Prostate gland (tissue), 2 donors: ENCODE data around the gene TUBD1.

ENCODE experiments used
- POLR2A ChIP-seq: fragments of 450-650 bp; IDR thresholded peaks from one replicate; pipeline ENCODE4 v1.6.1; 2016; ENCODE audit warnings: antibody characterized with exemption, mild to moderate bottlenecking
- POLR2AphosphoS5 ChIP-seq: sonication (generic); formaldehyde crosslinking; IDR thresholded peaks from one replicate; pipeline ENCODE4 v1.6.1; 2017; ENCODE audit warnings: antibody characterized with exemption
- TF ChIP-seq, protein P1 (sequence below), 4 experiments: fragments of 200-600 bp in 2 of 4; fragments of 450-650 bp in 2 of 4; sonication (generic) in 2 of 4; IDR thresholded peaks; 1 replicate in 3 of 4; 2 replicates in 1 of 4; pipeline ENCODE4 v1.5.1; 2016 to 2019; ENCODE audit warnings: antibody characterized with exemption in 4 of 4, mild to moderate bottlenecking in 2 of 4, moderate library complexity in 2 of 4

- TF ChIP-seq, protein P1, sequence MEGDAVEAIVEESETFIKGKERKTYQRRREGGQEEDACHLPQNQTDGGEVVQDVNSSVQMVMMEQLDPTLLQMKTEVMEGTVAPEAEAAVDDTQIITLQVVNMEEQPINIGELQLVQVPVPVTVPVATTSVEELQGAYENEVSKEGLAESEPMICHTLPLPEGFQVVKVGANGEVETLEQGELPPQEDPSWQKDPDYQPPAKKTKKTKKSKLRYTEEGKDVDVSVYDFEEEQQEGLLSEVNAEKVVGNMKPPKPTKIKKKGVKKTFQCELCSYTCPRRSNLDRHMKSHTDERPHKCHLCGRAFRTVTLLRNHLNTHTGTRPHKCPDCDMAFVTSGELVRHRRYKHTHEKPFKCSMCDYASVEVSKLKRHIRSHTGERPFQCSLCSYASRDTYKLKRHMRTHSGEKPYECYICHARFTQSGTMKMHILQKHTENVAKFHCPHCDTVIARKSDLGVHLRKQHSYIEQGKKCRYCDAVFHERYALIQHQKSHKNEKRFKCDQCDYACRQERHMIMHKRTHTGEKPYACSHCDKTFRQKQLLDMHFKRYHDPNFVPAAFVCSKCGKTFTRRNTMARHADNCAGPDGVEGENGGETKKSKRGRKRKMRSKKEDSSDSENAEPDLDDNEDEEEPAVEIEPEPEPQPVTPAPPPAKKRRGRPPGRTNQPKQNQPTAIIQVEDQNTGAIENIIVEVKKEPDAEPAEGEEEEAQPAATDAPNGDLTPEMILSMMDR (IDR thresholded peaks at IDR 0.05) = no peak
- TF ChIP-seq POLR2A = no peak
- TF ChIP-seq POLR2AphosphoS5 = no peak
Observed at GRCh38 chr17:59876107-59876506, 16.6 kb downstream of the TUBD1 start.
